Hepatocyte (in vitro differentiated cells): ENCODE data around the gene LENEP. TPM values are rescaled to one million over a fixed set of nuclear protein-coding genes. Genes with fewer than 3 reads are reported as not detected.
A peak's percentile ranks its signal among the peaks of the same experiment; 100 is the strongest.
"Not testable (repeated sequence)": the region's sequence is repeated elsewhere in the genome, so short reads cannot be mapped to it uniquely, and the experiment has no call there.

Experiments used
- DNase-seq: peaks from one replicate; pipeline ENCODE4 v3.0.0-alpha.2; 2016; ENCODE audit warnings: low spot score
- H2AFZ ChIP-seq: fragments of 200-600 bp; sonication (generic); 2 replicates; pipeline ENCODE4 v1.6.0; 2016; ENCODE audit warnings: antibody characterized with exemption, mild to moderate bottlenecking
- H3K27ac ChIP-seq: fragments of 200-600 bp; sonication (generic); 2 replicates; pipeline ENCODE4 v1.5.1; 2016; ENCODE audit warnings: mild to moderate bottlenecking
- H3K27me3 ChIP-seq: fragments of 200-600 bp; sonication (generic); 2 replicates; pipeline ENCODE4 v1.6.1; 2016
- H3K36me3 ChIP-seq: fragments of 200-600 bp; sonication (generic); replicated peaks from 2 replicates; pipeline ENCODE4 v1.5.1; 2016; ENCODE audit warnings: low read depth; ENCODE audit not compliant: insufficient read depth
- H3K4me1 ChIP-seq: fragments of 200-600 bp; sonication (generic); 2 replicates; pipeline ENCODE4 v1.5.1; 2016; ENCODE audit warnings: mild to moderate bottlenecking, moderate library complexity; ENCODE audit not compliant: insufficient read depth
- H3K4me2 ChIP-seq: fragments of 200-600 bp; sonication (generic); 2 replicates; pipeline ENCODE4 v1.6.0; 2016
- H3K4me3 ChIP-seq: fragments of 200-600 bp; sonication (generic); 2 replicates; pipeline ENCODE4 v1.5.1; 2016; ENCODE audit warnings: mild to moderate bottlenecking
- H3K79me2 ChIP-seq: fragments of 200-600 bp; sonication (generic); 2 replicates; pipeline ENCODE4 v1.6.0; 2017; ENCODE audit warnings: mild to moderate bottlenecking
- H3K9me2 ChIP-seq: fragments of 200-600 bp; sonication (generic); replicated peaks from 2 replicates; pipeline ENCODE4 v1.6.0; 2017; ENCODE audit warnings: mild to moderate bottlenecking; ENCODE audit not compliant: insufficient read depth
- H3K9me3 ChIP-seq: fragments of 200-600 bp; sonication (generic); 2 replicates; pipeline ENCODE4 v1.5.1; 2016; ENCODE audit warnings: low read depth, mild to moderate bottlenecking
- H4K20me1 ChIP-seq: fragments of 200-600 bp; sonication (generic); 2 replicates; pipeline ENCODE4 v1.6.0; 2016; ENCODE audit warnings: mild to moderate bottlenecking; ENCODE audit not compliant: insufficient read depth, poor library complexity, severe bottlenecking
- CTCF ChIP-seq: fragments of 200-600 bp; sonication (generic); IDR thresholded peaks from 2 replicates; pipeline ENCODE4 v1.5.1; 2016; ENCODE audit warnings: antibody characterized with exemption, mild to moderate bottlenecking; ENCODE audit not compliant: poor library complexity
- EZH2 ChIP-seq: fragments of 200-600 bp; sonication (generic); IDR thresholded peaks from 2 replicates; pipeline ENCODE4 v1.6.1; 2016; ENCODE audit warnings: antibody characterized with exemption, mild to moderate bottlenecking, borderline replicate concordance
- EZH2phosphoT487 ChIP-seq: fragments of 200-600 bp; sonication (generic); IDR thresholded peaks from one replicate; pipeline ENCODE4 v1.6.1; 2018; ENCODE audit warnings: antibody characterized with exemption, mild to moderate bottlenecking, low read depth, moderate library complexity; ENCODE audit not compliant: unreplicated experiment, severe bottlenecking
- WGBS: methylation state at CpG from one replicate; pipeline ENCODE4 v1.1.6; 2016; ENCODE audit warnings: low lambda C conversion rate; ENCODE audit errors: missing lambda C conversion rate; 5-methylcytosine and 5-hydroxymethylcytosine counted together
- polyA plus RNA-seq: library from polyadenylated mRNA; unstranded; fragments of >200 nt; fragmentation: Nextera tagmentation; extraction: Ambion mirVana; gene quantifications from 2 replicates; pipeline ENCODE4 v1.2.1, GENCODE V29; 2016
- total RNA-seq: library from RNA; depleted of rRNA; stranded (reverse); fragments of >200 nt; gene quantifications from 2 replicates; pipeline ENCODE4 v1.2.3, GENCODE V29; 2014

The LENEP gene
- total and polyA plus RNA-seq, 2 experiments from 2014 or later, result not detected

GRCh38 chr1:154982897-154983648 lies 10.3 kb upstream of the LENEP start, which contains the start of gene FLAD1:
FLAD1 (plus strand) TSS chr1:154983344; CDS start chr1:154983695, 351 bp downstream.
- peak within 1 kb of the TSS; percentile 95 for H3K4me2 ChIP-seq
- DNase-seq, result peak; percentile 99
- H3K27me3 ChIP-seq, result no peaks in the 10 kb centered on the region
- no peak for TF ChIP-seq EZH2phosphoT487
- no peak for TF ChIP-seq EZH2
- no peak for TF ChIP-seq CTCF
- H3K4me1 ChIP-seq, result peaks cover 11% of the 10 kb centered on the region
- no peaks in the 10 kb centered on the region for H3K9me3 ChIP-seq
- H3K4me3 ChIP-seq, result peak within 1 kb of the TSS; percentile 46
- under 1% methylated on average over 26 of the region's 26 CpGs for WGBS
- no peaks in the 10 kb centered on the region for H4K20me1 ChIP-seq
- peaks cover 52% of the 10 kb centered on the region for H3K79me2 ChIP-seq
- H2AFZ ChIP-seq, result peak within 1 kb of the TSS; percentile 26
- no peaks in the 10 kb centered on the region for H3K36me3 ChIP-seq
- no peaks in the 10 kb centered on the region for H3K9me2 ChIP-seq
- H3K27ac ChIP-seq, result peak within 1 kb of the TSS; percentile 49

GRCh38 chr1:154983776-154984466 lies 9.5 kb upstream of the LENEP start:
- Histone ChIP-seq H3K27ac (peak overlapping the region; percentile 49), H2AFZ (no peak overlapping the region), H3K4me1 (peaks cover 11% of the 10 kb centered on the region), H3K9me2 (no peaks in the 10 kb centered on the region), H3K4me2 (peak overlapping the region; percentile 95), H3K36me3 (no peaks in the 10 kb centered on the region), H3K4me3 (peak overlapping the region; percentile 46), H3K79me2 (peaks cover 48% of the 10 kb centered on the region), H3K27me3 (no peaks in the 10 kb centered on the region), H4K20me1 (no peaks in the 10 kb centered on the region), H3K9me3 (no peaks in the 10 kb centered on the region)
- WGBS, result 17% methylated on average over 17 of the region's 17 CpGs
- no peak for DNase-seq
- TF ChIP-seq CTCF, result no peak
- no peak for TF ChIP-seq EZH2phosphoT487
- TF ChIP-seq EZH2, result no peak

DNA sequence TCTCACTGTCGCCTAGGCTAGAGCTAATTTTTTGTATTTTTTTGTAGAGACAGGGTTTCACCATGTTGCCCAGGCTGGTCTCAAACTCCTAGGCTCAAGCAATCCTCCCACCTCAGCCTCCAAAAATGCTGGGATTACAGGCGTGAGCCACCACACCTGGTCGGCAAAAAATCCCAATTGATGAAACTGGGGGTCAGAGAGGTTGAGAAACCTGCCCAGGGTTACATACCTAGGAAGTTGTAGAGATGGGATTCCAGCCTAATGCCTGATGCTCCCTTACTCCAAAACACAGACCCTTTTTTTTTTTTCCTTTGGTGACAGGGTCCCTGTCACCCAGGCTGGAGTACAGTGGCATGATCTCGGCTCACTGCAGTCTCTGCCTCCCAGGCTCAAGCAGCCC lies 6.7 kb upstream of the LENEP start:
- not testable (repeated sequence) for H2AFZ ChIP-seq, H3K27ac ChIP-seq, H4K20me1 ChIP-seq, H3K4me3 ChIP-seq, H3K36me3 ChIP-seq, H3K9me2 ChIP-seq, H3K9me3 ChIP-seq, H3K4me2 ChIP-seq, DNase-seq, H3K27me3 ChIP-seq
- Histone ChIP-seq H3K79me2 (peaks cover 41% of the 10 kb centered on the region), H3K4me1 (peaks cover 11% of the 10 kb centered on the region)
- WGBS, result 98% methylated on average over 4 of the region's 4 CpGs

DNA sequence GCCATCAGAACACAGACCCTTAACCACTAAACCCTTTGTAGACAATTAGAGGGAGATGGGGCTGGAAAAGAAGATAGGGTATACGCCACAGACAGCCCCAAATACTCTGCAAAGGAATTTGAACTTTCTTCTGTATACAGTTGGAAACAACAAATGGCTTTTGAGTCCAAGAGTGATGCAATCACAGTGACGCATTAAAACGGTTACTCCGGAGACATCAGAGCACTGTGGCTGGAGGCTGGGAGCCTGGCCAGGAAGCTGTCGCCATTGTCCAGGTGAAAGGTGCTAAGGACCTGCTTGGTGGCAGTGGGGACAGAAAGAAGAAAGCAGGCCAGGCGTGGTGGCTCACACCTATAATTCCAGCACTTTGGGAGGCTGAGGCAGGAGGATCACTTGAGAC lies 6.1 kb upstream of the LENEP start:
- H3K4me3 ChIP-seq, result no peak overlapping the region
- peaks cover 40% of the 10 kb centered on the region for H3K79me2 ChIP-seq
- DNase-seq, result no peak
- H4K20me1 ChIP-seq, result no peaks in the 10 kb centered on the region
- WGBS, result 93% methylated on average over 6 of the region's 6 CpGs
- TF ChIP-seq CTCF (no peak), EZH2 (no peak), EZH2phosphoT487 (no peak)
- H3K36me3 ChIP-seq, result no peaks in the 10 kb centered on the region
- no peaks in the 10 kb centered on the region for H3K9me2 ChIP-seq
- H3K4me1 ChIP-seq, result peaks cover 11% of the 10 kb centered on the region
- H2AFZ ChIP-seq, result no peak overlapping the region
- H3K4me2 ChIP-seq, result no peak overlapping the region
- no peak overlapping the region for H3K27ac ChIP-seq
- H3K9me3 ChIP-seq, result no peaks in the 10 kb centered on the region
- H3K27me3 ChIP-seq, result no peaks in the 10 kb centered on the region
